Loucy (cell line): ENCODE data around the gene FBP2.

Experiments
- EZH2phosphoT487 ChIP-seq: fragments of 200-600 bp; IDR thresholded peaks from 2 replicates; pipeline ENCODE4 v1.6.1; 2018; ENCODE audit warnings: antibody characterized with exemption, mild to moderate bottlenecking, moderate library complexity, borderline replicate concordance
- TF ChIP-seq, protein P1 (sequence below): fragments of 200-600 bp; sonication (generic); conservative IDR thresholded peaks from 2 replicates; pipeline ENCODE4 v1.5.1; 2014; ENCODE audit warnings: mild to moderate bottlenecking, antibody characterized with exemption, low read length

DNA sequence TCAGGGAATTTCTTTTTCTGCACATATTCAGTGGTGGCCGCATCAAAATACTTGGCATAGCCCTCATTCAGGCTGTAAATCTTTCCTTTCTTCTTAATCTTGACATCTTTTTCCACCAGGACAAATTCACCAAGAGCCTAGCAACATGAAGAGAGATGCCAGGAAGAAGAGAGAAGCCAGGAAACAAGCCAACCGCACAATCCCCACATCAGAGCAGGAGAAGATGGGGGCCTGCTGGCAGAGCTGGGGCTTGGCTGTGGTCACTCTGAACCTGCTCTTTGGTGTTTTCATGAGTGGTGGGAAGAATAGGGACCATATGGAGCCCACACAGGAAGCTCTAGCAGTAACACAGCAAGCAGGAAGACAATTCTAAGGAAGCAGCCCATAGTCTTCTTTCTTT is 26.4 kb downstream of the FBP2 start:
- TF ChIP-seq, protein P1, sequence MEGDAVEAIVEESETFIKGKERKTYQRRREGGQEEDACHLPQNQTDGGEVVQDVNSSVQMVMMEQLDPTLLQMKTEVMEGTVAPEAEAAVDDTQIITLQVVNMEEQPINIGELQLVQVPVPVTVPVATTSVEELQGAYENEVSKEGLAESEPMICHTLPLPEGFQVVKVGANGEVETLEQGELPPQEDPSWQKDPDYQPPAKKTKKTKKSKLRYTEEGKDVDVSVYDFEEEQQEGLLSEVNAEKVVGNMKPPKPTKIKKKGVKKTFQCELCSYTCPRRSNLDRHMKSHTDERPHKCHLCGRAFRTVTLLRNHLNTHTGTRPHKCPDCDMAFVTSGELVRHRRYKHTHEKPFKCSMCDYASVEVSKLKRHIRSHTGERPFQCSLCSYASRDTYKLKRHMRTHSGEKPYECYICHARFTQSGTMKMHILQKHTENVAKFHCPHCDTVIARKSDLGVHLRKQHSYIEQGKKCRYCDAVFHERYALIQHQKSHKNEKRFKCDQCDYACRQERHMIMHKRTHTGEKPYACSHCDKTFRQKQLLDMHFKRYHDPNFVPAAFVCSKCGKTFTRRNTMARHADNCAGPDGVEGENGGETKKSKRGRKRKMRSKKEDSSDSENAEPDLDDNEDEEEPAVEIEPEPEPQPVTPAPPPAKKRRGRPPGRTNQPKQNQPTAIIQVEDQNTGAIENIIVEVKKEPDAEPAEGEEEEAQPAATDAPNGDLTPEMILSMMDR = no peak
- no peak for TF ChIP-seq EZH2phosphoT487
